Parathyroid adenoma (tissue), 2 donors: ENCODE data around the gene SH3PXD2B.
A peak's percentile ranks its signal among the peaks of the same experiment; 100 is the strongest.

Experiments used
- H2AFZ ChIP-seq: fragments of 300-600 bp; sonication (generic); one replicate; pipeline ENCODE4 v1.7.0; 2017; ENCODE audit warnings: antibody characterized with exemption, mild to moderate bottlenecking
- H3K27ac ChIP-seq: fragments of 300-600 bp; sonication (generic); one replicate; pipeline ENCODE4 v1.7.0; 2017
- H3K27me3 ChIP-seq: fragments of 300-600 bp; sonication (generic); one replicate; pipeline ENCODE4 v1.7.0; 2017; ENCODE audit warnings: low read length; ENCODE audit not compliant: control insufficient read depth, insufficient read depth
- H3K36me3 ChIP-seq: fragments of 300-600 bp; sonication (generic); one replicate; pipeline ENCODE4 v1.7.0; 2017; ENCODE audit warnings: low read length; ENCODE audit not compliant: control insufficient read depth, insufficient read depth
- H3K4me1 ChIP-seq: fragments of 300-600 bp; sonication (generic); one replicate; pipeline ENCODE4 v1.7.0; 2017; ENCODE audit warnings: control low read depth
- H3K4me2 ChIP-seq: fragments of 300-600 bp; sonication (generic); one replicate; pipeline ENCODE4 v1.7.0; 2017; ENCODE audit warnings: low read length
- H3K4me3 ChIP-seq: fragments of 300-600 bp; sonication (generic); one replicate; pipeline ENCODE4 v1.7.0; 2017; ENCODE audit warnings: low read depth, low read length
- H3K79me2 ChIP-seq: fragments of 300-600 bp; sonication (generic); one replicate; pipeline ENCODE4 v1.7.0; 2017; ENCODE audit warnings: control low read depth
- H3K9ac ChIP-seq: fragments of 300-600 bp; sonication (generic); one replicate; pipeline ENCODE4 v1.7.0; 2017; ENCODE audit warnings: mild to moderate bottlenecking
- H3K9me3 ChIP-seq: fragments of 300-600 bp; sonication (generic); one replicate; pipeline ENCODE4 v1.7.0; 2017; ENCODE audit warnings: low read length; ENCODE audit not compliant: control insufficient read depth
- TF ChIP-seq, protein P1 (sequence below): fragments of 300-600 bp; sonication (generic); IDR thresholded peaks from one replicate; pipeline ENCODE4 v1.7.0; 2017; ENCODE audit warnings: antibody characterized with exemption, mild to moderate bottlenecking
- donor health status: primary hyperparathyroidism.

Gene SH3PXD2B

DNA sequence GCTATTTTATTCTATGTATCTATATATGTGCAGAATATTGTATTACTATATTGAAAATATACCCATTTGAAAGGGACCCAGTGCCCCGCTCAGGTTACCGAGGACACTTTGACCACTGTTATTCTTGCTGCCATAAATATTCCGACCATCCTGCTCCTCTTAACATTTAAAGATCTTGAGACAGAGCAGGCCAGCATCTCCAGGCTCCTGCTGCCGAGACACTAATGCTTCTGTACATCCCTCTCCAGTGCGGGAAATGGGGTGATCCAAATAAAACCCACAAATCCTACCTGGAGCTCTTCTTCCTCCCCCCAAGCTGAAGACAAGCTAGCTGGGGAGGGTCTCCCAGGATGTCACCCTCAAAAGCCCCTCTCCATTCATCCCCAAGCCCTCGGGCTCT is 3.9 kb downstream of the SH3PXD2B start:
- Histone ChIP-seq H3K27ac (no peak overlapping the region), H3K4me1 (peaks cover 10% of the 10 kb centered on the region)
- TF ChIP-seq, protein P1, sequence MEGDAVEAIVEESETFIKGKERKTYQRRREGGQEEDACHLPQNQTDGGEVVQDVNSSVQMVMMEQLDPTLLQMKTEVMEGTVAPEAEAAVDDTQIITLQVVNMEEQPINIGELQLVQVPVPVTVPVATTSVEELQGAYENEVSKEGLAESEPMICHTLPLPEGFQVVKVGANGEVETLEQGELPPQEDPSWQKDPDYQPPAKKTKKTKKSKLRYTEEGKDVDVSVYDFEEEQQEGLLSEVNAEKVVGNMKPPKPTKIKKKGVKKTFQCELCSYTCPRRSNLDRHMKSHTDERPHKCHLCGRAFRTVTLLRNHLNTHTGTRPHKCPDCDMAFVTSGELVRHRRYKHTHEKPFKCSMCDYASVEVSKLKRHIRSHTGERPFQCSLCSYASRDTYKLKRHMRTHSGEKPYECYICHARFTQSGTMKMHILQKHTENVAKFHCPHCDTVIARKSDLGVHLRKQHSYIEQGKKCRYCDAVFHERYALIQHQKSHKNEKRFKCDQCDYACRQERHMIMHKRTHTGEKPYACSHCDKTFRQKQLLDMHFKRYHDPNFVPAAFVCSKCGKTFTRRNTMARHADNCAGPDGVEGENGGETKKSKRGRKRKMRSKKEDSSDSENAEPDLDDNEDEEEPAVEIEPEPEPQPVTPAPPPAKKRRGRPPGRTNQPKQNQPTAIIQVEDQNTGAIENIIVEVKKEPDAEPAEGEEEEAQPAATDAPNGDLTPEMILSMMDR: no peak

DNA sequence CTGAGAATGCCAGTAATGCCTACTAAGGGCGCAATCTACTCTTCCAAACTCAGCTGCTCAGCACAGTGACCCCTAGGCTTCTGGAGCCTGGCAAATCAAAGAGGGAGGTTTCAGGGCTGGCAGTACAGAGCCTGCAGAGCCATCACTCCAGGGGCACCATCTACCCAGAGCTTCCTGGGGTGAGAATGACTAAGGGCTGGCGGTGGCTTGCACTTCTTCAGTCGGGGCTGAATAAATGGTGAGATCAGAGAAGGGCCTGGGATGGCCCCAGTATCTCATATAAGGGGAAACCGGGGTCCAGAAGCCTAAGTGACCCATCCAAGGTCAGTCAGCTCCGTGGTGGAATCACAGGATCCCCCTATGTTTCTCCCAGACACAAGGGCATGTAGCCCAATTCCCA is 5.3 kb downstream of the SH3PXD2B start:
- peaks cover 10% of the 10 kb centered on the region for H3K4me1 ChIP-seq

More for the DNA sequence above, 3.9 kb downstream of the SH3PXD2B start:
- no peak overlapping the region for H2AFZ ChIP-seq
- H3K36me3 ChIP-seq: no peaks in the 10 kb centered on the region
- no peaks in the 10 kb centered on the region for H3K9me3 ChIP-seq
- H3K79me2 ChIP-seq: peaks cover 2% of the 10 kb centered on the region
- H3K4me3 ChIP-seq: no peak overlapping the region
- H3K27me3 ChIP-seq: no peaks in the 10 kb centered on the region
- no peak overlapping the region for H3K9ac ChIP-seq
- no peak overlapping the region for H3K4me2 ChIP-seq

DNA sequence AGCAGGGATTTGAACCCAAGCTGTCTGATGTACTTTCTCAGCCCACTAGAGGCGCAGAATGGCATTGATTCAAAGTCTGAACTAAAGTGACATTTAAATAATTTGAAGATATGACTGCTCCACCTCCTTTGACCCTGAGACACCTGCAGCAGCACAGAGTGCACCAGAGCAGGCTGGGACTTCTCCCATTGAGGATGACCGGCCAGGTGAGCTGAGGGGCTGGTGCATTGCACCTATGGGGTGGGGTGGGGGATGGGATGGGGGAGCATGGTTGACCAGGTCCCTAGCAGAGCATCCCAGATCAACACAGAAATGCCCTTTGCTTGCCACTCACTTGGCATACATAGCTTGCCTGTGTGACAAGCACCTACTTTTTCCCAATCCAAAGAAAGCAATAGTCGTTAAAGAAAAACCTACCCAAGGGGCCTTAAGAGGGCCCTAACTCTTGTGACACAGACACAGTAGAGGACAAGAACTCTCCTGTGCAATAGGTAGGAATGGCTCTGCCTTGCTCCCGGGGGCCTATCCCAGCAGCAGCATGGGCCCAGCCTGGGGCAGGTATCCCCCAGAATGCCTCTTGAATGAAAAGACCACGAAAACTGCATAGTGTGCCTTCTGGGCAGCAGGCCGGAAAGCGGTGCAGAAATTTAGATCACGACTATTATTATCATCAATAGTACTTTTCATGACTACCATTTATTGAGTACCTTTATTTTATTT is 6.5 kb downstream of the SH3PXD2B start:
- peaks cover 2% of the 10 kb centered on the region for H3K79me2 ChIP-seq
- no peak overlapping the region for H3K9ac ChIP-seq
- no peaks in the 10 kb centered on the region for H3K27me3 ChIP-seq
- H2AFZ ChIP-seq: no peak overlapping the region
- no peaks in the 10 kb centered on the region for H3K36me3 ChIP-seq
- H3K4me3 ChIP-seq: no peak overlapping the region
- peaks cover 10% of the 10 kb centered on the region for H3K4me1 ChIP-seq
- no peak overlapping the region for H3K4me2 ChIP-seq
- H3K9me3 ChIP-seq: no peaks in the 10 kb centered on the region
- no peak overlapping the region for H3K27ac ChIP-seq
- TF ChIP-seq, protein P1: no peak

More for the DNA sequence above, 5.3 kb downstream of the SH3PXD2B start:
- Histone ChIP-seq H2AFZ (no peak overlapping the region), H3K27ac (no peak overlapping the region), H3K27me3 (no peaks in the 10 kb centered on the region), H3K9me3 (no peaks in the 10 kb centered on the region), H3K9ac (no peak overlapping the region), H3K36me3 (no peaks in the 10 kb centered on the region), H3K4me2 (no peak overlapping the region), H3K79me2 (peaks cover 2% of the 10 kb centered on the region), H3K4me3 (no peak overlapping the region)
- TF ChIP-seq, protein P1: no peak

DNA sequence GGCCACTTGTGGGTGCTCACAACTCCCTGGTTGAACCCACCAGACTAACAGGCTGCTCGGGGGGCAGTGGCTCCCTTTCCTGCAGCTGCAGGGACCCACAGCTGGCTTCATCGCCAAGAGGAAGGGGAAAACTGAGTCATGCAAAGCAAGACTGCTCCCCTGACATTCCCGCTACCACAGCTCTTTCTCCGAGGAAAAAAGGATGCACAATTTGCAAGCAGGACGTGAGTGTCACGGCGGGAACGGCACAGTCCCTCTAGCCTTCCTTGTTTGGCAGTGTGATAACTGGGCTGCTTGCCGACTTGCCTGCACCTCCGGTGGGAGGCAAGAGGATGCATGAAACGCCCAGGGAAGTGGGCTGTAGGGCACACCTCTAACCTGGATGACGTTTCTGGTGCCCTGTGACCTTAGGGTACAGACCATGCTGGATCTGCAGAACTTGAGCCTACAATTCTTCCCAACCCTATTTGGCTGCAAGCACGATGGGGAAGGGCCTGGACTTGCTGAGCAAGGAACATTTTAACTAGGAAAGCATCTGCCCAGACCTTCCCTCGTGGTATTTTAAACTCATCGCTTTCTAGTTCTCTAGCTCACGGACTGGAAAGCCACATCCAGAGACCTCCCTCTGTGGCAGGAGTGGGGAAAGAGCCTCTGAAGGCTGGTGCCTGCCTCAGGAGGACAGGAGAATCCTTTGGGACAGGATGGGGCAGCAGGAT is 7.8 kb downstream of the SH3PXD2B start:
- TF ChIP-seq, protein P1: no peak
- Histone ChIP-seq H3K9me3 (no peaks in the 10 kb centered on the region), H3K4me2 (no peak overlapping the region), H3K9ac (no peak overlapping the region), H3K27ac (no peak overlapping the region), H3K27me3 (no peaks in the 10 kb centered on the region), H3K4me1 (peaks cover 10% of the 10 kb centered on the region), H3K4me3 (no peak overlapping the region), H2AFZ (peak overlapping the region; percentile 50), H3K36me3 (no peaks in the 10 kb centered on the region), H3K79me2 (no peaks in the 10 kb centered on the region)
